ENCODE results near the gene WSCD2.

The WSCD2 gene

GRCh38 chr12:108129017-108129812, at the start of gene WSCD2:
Gene WSCD2, plus strand, starts transcription at chr12:108129288. Its CDS starts 66,545 bp downstream, at chr12:108195833.
- no peak for DNase-seq (ENCODE audit: low read depth)

DNA sequence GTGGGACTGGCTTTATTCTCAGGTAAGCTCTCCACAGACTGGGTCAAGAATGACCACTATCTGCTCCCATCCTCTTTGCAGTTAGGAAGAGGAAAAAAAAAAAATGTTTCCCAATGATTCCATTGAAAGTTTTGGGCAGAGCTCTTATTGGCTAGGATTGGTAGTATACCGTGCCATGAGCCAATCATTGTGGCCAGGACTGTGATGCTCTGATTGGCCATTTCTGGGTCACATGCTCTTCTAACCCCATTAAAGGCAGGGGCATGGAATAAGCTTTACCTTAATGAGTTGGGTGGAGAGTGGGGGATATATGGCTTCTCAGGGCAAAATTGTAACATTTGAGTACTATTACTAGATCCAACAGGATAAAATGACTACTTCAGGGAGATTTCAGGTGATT, 49.4 kb upstream of the WSCD2 start:
- no peak for DNase-seq (ENCODE audit: low read depth)

- no peak for DNase-seq (ENCODE audit: low read depth)
Measured at GRCh38 chr12:108080363-108080762, 48.7 kb upstream of the WSCD2 start.

- DNase-seq (ENCODE audit: low read depth) = no peak
Measured at GRCh38 chr12:108082485-108082884, 46.6 kb upstream of the WSCD2 start.

GRCh38 chr12:108087900-108088299, 41.2 kb upstream of the WSCD2 start:
- DNase-seq (ENCODE audit: low read depth) = no peak

DNA sequence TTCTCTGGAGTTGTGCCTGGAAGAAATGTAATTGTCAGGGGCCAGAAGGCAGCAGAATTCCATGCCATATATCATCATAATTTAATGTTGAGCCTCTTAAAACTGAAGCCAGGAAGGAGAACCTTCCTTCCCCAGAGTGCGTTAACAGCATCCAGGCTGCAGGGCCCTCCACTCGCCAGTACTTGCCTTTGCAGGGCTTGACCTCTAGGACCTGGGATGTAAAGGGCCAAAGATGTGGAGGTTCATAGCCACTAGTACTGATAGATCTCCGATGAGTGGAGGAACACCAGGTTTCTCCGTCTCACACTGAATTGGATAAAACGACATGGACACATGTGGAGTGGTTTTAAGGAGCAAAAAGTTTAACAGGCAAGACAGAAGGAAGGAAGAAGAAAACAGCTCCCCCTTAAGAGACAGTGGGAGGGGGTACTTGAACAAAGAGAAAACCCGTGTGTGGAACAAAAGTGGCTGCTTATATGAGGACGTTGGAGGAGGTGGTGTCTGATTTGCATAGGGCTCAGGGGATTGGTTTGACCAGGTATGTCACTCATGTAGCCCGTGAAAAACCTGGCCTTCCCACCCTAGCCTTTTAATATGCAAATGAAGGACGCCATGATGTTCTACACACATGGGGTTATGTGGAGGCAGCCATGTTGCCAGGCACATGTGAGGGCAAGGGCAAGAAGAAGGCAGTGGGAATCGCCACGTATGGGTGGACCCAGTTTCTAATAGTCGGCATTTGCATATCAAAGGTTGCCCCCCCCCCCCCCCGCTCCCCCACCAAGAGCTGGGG, 38.8 kb upstream of the WSCD2 start:
- DNase-seq (ENCODE audit: low read depth) = no peak

DNA sequence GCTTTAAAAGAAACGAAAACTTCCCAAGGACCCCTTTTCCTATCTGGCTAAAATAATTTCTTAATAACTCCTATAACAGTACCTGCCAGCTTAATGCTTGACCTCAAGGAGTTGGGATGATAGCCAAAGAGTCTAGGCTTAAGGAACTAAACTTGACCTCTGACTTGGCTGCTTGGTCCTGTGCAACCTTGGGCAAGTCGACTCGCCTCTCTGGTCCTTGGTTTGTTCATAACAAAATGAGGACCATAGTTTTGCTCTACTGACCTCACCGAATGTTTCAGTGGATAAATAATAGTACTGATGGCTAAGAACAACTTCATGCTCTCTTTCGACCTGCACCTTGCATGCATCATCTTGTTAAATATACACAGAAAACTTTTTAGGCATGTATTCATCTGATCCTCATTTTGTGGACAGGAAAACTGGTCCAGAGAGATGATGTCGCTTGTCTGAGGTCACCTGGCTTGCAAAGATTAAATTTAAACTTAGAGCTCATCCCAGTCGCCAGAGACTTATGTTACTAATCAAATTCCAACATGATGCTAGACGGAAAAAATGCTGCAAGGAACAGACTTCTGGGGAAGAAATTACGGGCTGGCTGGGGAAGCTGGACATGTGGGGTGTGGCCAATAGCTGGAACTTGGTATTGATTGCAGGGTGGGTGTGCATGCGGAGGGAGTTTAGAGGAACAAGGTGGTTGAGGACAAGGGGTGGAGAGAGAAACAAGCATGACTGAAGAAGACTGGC, 38.0 kb upstream of the WSCD2 start:
- no peak for DNase-seq (ENCODE audit: low read depth)

DNA sequence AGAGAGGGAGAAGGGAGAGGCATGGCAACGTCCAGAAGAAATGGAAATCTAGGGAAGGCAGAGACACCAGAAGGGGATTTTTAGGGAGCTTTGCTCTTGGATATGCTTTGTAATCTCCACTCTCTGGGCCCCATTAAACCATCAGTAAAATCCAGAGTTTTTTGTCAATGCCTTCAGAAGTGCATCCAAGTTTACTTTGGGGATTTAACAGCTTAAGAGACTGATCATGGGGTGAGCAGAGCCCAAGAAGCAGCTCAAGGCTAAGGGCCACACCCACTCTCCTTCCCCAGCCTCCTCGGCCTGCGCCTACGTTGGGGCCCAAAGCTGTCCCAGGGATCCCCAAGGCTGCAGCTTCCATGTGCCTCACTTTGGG, 37.4 kb upstream of the WSCD2 start:
- DNase-seq (ENCODE audit: low read depth) = no peak

- no peak for DNase-seq (ENCODE audit: low read depth)
Measured at GRCh38 chr12:108093209-108093608, 35.9 kb upstream of the WSCD2 start.

- no peak for DNase-seq (ENCODE audit: low read depth)
Measured at GRCh38 chr12:108094056-108094649, 34.9 kb upstream of the WSCD2 start.

DNA sequence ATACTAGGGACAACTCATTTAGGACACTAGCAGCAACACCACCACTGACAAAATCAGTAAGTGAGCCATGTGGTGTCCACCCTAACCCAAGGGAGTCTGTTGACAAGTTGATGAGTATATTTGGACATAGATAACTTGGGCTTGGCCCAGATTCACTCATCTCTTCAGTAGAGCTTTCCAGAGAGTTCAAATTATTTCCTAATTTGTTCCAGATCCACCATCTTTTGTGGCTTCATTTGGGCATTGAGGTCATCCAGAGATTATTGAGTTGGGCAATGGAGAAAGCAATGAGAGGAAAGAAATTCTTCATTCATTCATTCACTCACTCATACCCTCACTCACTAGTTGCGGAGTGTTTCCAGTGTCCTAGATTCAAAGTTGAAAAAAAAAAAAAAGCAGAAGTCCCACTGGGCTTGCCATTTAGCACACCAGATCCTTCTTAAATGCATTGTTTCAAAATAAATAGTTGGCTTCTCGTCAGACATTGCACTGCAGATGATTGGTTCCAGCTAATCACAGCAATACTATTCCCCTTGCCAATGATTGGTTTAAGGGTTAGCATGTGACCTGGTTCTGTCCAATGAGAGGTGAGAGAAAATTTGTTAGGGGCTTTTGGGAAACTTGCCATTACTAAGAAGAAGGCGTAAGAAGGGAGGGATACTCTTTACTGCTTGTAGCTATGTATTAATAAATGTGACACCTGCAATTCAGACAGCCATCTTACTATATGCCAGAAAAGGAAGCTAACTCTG, 31.8 kb upstream of the WSCD2 start:
- no peak for DNase-seq (ENCODE audit: low read depth)

GRCh38 chr12:108098374-108098773, 30.7 kb upstream of the WSCD2 start:
- no peak for DNase-seq (ENCODE audit: low read depth)

DNA sequence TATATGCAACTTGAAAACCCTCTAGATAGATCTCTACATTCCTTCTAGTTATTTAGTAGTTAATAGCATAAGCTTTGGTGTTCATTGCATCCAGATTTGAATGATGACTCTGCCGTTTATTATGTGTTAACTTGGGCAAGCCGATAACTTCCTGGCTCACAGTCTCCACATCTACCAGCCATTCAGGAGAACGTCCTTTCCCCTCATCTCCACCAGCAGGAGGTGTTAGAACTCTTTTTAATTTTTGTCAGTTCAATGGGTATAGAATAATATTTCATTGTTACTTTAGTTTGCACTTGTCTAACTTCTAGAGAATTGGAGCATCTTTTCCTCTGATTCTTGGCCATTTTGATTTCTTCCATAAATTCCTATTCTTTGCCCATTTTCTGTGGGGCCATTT, 30.0 kb upstream of the WSCD2 start:
- no peak for DNase-seq (ENCODE audit: low read depth)

DNA sequence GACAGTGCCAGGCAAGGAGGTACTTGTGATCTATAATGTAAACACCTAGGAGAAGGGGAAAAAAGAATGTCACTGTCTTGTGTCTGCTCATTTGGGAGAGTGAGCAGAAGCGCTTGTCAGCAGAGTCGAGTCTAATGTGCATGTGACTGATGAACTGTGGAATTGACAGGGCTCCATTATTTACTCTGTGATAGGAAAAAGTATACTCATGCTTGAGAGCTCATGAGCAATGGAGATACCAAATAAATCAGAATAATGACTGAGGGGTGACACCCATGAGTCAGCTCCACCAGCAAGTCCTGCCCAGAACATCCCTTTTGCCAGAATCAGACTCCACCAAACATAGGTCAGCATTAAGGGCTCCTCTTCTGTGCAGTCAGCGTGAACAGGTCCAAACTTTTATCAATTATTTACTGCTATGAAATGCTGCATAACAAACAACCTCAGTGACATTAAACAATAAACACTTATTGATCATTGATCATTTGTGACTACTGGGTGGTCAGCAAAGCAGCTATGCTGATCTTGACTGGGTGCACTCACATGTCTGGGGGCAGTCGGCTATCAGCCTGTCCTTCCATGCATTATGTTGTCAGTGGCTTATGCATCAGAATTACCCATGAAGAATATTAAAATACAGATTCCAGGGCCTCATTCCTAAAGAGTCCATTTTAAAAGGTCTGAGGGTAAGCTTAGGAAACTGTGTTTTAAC, 29.2 kb upstream of the WSCD2 start:
- no peak for DNase-seq (ENCODE audit: low read depth)

DNA sequence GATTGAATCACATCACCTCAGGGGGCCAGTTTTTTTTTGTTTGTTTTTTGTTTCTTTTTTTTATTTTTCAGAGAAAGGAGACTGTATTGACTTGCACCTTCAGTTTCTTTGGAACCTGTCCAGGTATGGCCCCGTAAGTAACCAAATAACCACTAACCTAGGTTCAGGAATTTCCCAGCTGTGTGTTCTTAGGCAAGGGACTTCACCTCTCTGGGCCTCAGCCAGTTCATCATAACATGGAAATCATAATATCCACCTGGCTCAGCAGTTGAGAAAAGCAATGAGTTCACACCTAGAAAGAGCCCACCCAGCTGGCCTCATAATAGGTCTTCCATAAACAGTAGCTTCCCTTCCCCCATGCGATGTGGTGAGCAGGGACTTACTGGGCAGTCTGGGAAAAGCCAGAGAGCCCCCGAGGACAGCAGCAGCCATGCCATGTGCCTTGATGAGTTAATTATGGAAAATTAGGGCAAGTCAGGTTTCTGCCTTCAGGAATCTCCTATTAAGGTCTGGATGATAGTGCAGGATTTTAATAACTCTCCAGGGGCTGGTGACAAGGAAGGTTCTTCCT, 27.4 kb upstream of the WSCD2 start:
- no peak for DNase-seq (ENCODE audit: low read depth)

DNA sequence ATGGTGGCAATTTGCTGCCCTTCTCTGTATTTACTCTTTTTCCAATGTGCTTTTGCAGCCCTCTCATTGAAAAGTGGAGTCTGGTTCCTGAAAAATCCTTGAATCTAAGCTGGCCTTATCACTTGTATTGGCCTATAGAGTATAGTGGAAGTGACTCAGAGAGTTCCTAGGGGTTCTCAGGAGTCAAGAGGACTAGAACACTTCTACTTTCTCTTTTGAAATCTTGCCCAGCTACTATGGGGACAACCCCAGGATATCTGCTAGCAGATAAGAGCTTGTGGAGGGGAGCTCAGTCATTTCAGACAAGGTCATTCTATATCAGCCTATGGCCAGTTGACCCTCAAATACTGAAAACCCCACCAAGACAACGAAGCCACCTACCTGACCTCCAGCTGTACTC, 26.7 kb upstream of the WSCD2 start:
- no peak for DNase-seq (ENCODE audit: low read depth)

DNA sequence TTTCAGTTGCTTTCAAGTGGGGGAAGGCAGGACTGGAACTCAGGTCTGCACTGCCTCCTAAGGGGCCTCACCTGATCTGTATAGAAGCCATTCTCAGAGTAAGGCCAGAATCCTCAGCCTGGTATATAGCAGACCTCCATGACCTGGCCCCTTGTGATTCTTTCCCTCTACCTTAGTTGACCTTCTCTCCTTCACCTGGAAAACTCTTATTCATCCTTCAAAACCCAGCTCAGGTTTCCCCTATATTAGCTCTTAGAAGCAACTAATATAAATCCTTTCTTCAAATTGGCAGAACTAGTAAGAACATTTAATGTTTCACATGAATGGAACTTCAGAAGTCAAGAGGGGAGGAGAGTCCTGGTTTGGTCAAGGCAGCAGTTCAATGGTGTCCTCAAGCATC, 26.0 kb upstream of the WSCD2 start:
- DNase-seq (ENCODE audit: low read depth) = no peak

GRCh38 chr12:108103517-108103916, 25.6 kb upstream of the WSCD2 start:
- DNase-seq (ENCODE audit: low read depth) = no peak

- no peak for DNase-seq (ENCODE audit: low read depth)
Measured at GRCh38 chr12:108104657-108105056, 24.4 kb upstream of the WSCD2 start.

GRCh38 chr12:108106599-108106998, 22.5 kb upstream of the WSCD2 start:
- DNase-seq (ENCODE audit: low read depth) = no peak

DNA sequence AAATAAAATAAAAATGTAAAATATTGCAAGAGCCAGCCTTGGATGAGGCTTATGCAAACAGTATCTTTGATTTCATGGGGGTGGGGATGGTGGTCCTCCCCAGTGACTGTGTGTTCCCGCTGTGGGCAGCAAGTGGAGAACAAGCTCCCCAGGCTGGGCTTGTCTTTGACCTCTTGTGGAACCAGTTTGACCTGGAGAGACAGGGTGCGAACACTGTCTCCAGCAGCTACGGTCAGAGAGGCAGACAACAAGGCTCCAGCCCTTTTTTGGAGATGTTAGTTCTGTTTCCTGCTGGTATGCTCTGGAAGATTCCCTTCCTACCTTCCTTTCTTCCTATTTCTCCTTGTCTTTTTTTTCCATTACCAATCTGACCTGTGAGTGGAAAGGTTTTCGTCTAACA, 21.8 kb upstream of the WSCD2 start:
- DNase-seq (ENCODE audit: low read depth) = no peak

Measured in activated T-helper 9 cell treated with anti-CD3 and anti-CD28 coated beads, Interleukin-2, amount 50 U/mL, for 16 hours (primary cell).